BLaER1 (cell line): ENCODE data around the gene ADAM12.
"Not testable (repeated sequence)": the region's sequence is repeated elsewhere in the genome, so short reads cannot be mapped to it uniquely, and the experiment has no call there.

Experiments
- H3K27ac ChIP-seq: shearing (Covaris generic); formaldehyde crosslinking; 2 replicates; pipeline ENCODE4 v1.8.1; 2022
- H3K27me3 ChIP-seq: shearing (Covaris generic); formaldehyde crosslinking; 2 replicates; pipeline ENCODE4 v1.8.1; 2022
- H3K36me3 ChIP-seq: shearing (Covaris generic); formaldehyde crosslinking; 2 replicates; pipeline ENCODE4 v1.8.1; 2022
- H3K4me1 ChIP-seq: shearing (Covaris generic); formaldehyde crosslinking; 2 replicates; pipeline ENCODE4 v1.8.1; 2022
- H3K4me2 ChIP-seq: shearing (Covaris generic); formaldehyde crosslinking; 2 replicates; pipeline ENCODE4 v1.8.1; 2022
- H3K4me3 ChIP-seq: shearing (Covaris generic); formaldehyde crosslinking; 2 replicates; pipeline ENCODE4 v1.8.1; 2022
- H3K9ac ChIP-seq: shearing (Covaris generic); formaldehyde crosslinking; 2 replicates; pipeline ENCODE4 v1.8.1; 2022
- H3K9me3 ChIP-seq: shearing (Covaris generic); formaldehyde crosslinking; 2 replicates; pipeline ENCODE4 v1.8.1; 2022
- H4K20me1 ChIP-seq: shearing (Covaris generic); formaldehyde crosslinking; 2 replicates; pipeline ENCODE4 v1.8.1; 2022
- Cebpa-rat ChIP-seq: shearing (Covaris generic); IDR thresholded peaks from 2 replicates; pipeline ENCODE4 v1.8.1; 2022

The ADAM12 gene

DNA sequence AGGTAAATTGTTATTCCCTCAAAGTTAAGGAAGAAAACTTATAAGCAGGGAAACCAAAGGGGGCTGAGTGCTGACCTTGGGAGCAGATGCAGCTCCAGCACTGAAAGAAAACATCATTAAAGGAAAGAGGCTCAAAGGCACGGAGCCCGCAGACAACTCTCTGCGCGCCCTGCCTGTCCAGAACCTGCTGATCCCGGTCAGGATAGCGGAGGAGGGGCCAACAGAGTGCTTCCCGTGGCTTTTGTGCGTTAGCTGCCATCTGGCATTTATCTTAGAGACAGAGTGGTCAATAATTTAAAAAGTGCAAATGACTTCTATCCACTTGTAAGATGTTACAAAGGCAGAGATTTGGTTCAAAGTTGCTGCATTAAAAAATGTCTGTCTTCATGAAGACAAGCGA is 329.8 kb downstream of the ADAM12 start:
- no peaks in the 10 kb centered on the region for H3K27me3 ChIP-seq
- H3K36me3 ChIP-seq = no peaks in the 10 kb centered on the region
- no peak overlapping the region for H3K9ac ChIP-seq
- no peak overlapping the region for H3K4me2 ChIP-seq
- no peaks in the 10 kb centered on the region for H3K4me1 ChIP-seq
- H3K27ac ChIP-seq = no peak overlapping the region
- no peaks in the 10 kb centered on the region for H3K9me3 ChIP-seq
- no peak overlapping the region for H3K4me3 ChIP-seq
- no peaks in the 10 kb centered on the region for H4K20me1 ChIP-seq
- no peak for TF ChIP-seq Cebpa-rat

DNA sequence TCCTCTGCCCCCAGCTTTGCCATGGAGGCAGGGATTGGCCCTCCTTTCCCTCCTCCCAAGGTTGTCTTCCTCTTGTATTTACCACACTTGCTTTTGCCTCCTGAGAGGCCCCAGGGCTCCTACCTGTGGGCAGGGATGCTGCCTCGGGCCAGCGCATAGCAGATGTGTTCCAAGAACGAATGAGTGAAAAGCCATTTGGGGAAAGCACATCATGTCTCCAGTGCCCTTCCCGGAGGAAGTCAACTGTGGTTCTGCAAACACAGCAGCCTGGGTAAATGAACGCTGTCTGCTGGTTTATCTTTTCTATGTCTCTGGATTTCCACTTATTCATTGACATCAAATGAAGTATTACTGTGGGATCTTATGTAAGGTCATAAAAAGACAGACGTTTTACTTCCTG is 330.2 kb downstream of the ADAM12 start:
- no peaks in the 10 kb centered on the region for H3K27me3 ChIP-seq
- no peak overlapping the region for H3K27ac ChIP-seq

DNA sequence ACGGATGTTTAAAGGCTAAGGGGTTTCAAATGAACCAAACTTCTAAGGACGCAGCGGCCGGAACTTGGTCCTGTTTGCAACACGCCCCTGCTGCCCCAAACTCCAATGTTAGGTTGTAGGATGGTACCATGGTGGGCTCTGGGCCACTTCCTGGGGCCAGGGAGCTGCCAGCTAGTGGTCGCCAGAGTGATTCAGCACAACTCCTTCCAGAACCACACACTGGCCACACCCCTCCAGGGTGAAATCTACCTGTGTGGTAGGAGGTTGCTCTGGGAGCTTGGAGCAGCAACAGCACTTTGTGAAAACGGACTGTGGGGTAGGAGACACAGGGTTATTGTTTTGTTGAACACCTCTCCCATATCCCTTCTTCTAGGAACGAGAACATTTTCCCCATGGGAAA is 330.8 kb downstream of the ADAM12 start:
- H3K27ac ChIP-seq = no peak overlapping the region
- H3K4me2 ChIP-seq = no peak overlapping the region
- TF ChIP-seq Cebpa-rat = no peak

More for the DNA sequence above, 330.2 kb downstream of the ADAM12 start:
- H3K9me3 ChIP-seq = no peaks in the 10 kb centered on the region
- H4K20me1 ChIP-seq = no peaks in the 10 kb centered on the region
- no peak overlapping the region for H3K4me3 ChIP-seq
- no peaks in the 10 kb centered on the region for H3K4me1 ChIP-seq
- H3K4me2 ChIP-seq = no peak overlapping the region
- no peak for TF ChIP-seq Cebpa-rat
- H3K9ac ChIP-seq = no peak overlapping the region
- no peaks in the 10 kb centered on the region for H3K36me3 ChIP-seq

DNA sequence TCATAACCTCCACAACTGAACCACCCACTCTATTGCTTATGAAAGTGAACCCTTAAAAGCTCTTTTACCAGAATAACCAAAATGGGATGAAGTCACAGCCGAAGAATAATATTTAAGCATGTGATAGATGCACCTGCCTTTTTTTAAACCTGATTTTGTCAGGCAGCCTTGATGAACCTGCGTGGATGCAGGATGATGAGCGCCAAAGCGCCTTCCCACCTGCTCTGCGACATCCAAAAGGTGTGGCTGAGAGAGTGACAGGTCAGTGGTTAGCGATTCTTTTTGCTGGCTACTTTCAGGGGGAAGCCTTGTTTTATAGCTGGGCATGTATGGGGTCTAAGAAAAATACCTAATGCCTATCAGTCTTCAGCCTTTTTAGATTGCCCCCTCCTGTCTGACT is 334.1 kb downstream of the ADAM12 start:
- Histone ChIP-seq H3K4me1 (peaks cover 9% of the 10 kb centered on the region), H3K4me3 (no peak overlapping the region), H3K9me3 (no peaks in the 10 kb centered on the region), H3K4me2 (no peak overlapping the region), H4K20me1 (no peaks in the 10 kb centered on the region), H3K27me3 (no peaks in the 10 kb centered on the region), H3K9ac (no peak overlapping the region), H3K36me3 (no peaks in the 10 kb centered on the region), H3K27ac (no peak overlapping the region)
- TF ChIP-seq Cebpa-rat = no peak

More for the DNA sequence above, 330.8 kb downstream of the ADAM12 start:
- Histone ChIP-seq H3K9me3 (no peaks in the 10 kb centered on the region), H3K4me3 (no peak overlapping the region), H3K4me1 (no peaks in the 10 kb centered on the region), H4K20me1 (no peaks in the 10 kb centered on the region), H3K36me3 (no peaks in the 10 kb centered on the region), H3K27me3 (no peaks in the 10 kb centered on the region), H3K9ac (no peak overlapping the region)

DNA sequence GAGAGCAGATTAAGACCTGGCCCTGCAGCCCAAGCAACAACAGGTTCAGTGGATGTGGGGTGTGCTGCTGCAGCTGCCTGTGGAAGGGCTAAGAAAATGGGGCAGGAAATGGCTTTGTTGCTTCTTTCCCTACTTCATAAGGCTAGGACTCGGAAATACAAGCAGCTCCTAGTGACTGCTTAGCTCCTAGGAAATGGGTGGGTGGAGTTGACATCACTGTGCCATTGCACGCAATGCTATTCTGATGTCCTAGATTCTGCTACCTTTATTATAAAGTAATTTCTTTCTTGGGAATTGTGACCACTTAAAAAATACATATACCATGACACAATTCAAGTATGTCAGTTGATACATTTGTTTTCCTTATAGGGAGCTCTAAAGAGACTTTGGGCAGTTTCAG is 336.1 kb downstream of the ADAM12 start:
- Histone ChIP-seq H3K4me1 (peaks cover 9% of the 10 kb centered on the region), H3K4me3 (no peak overlapping the region), H3K36me3 (no peaks in the 10 kb centered on the region), H3K27me3 (no peaks in the 10 kb centered on the region), H4K20me1 (no peaks in the 10 kb centered on the region), H3K9ac (no peak overlapping the region), H3K9me3 (no peaks in the 10 kb centered on the region), H3K4me2 (no peak overlapping the region), H3K27ac (no peak overlapping the region)
- TF ChIP-seq Cebpa-rat = no peak

DNA sequence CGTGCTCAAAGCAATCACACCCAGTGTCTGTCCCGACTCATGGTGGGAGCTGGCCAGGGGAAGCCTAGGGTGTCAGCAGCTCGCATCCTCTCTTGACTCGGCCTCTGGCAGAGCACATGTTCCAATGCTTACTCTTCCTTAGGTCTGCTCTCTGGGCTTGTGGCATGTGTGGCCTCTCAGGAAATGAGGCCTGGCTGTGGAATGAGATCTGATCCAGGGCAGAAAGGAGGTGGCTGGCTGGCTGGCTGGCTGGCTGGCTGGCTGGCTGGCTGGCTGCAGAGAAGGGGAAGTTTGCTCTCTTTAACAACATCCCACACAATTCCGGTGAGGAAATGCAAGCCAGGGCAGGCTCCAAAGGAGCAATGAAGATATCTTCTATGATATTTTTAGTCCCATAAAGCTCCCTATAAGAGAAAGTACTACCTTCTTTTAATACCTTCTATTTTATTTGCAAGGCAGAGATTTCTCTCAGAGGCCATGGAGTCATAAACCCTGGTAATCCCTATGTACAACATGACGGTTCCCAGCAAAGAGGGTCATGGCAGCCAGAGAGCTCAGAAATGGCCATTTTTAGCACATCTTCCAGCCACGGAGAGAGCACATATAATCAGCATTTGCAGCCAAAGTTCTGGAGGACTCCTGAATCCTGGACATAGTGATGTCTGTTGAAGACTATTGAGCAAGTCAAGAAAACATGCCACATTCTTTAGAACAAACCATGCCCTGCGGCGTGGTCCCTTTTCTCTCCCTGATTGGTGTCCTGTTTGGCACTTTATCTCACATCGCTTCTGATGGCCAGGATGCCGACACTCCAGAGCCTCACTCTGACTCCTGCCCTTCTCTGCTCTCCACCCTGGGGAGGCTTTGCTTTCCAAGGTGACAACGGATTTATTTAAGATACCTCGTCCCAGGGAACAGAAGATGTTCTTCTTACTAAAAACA is 338.2 kb downstream of the ADAM12 start:
- no peaks in the 10 kb centered on the region for H3K36me3 ChIP-seq
- no peak overlapping the region for H3K27ac ChIP-seq
- H3K9ac ChIP-seq = no peak overlapping the region
- no peaks in the 10 kb centered on the region for H3K27me3 ChIP-seq
- H3K4me1 ChIP-seq = peaks cover 9% of the 10 kb centered on the region
- H3K9me3 ChIP-seq = no peaks in the 10 kb centered on the region
- TF ChIP-seq Cebpa-rat = no peak
- no peak overlapping the region for H3K4me3 ChIP-seq
- H3K4me2 ChIP-seq = peak overlapping the region; percentile 31
- H4K20me1 ChIP-seq = no peaks in the 10 kb centered on the region

DNA sequence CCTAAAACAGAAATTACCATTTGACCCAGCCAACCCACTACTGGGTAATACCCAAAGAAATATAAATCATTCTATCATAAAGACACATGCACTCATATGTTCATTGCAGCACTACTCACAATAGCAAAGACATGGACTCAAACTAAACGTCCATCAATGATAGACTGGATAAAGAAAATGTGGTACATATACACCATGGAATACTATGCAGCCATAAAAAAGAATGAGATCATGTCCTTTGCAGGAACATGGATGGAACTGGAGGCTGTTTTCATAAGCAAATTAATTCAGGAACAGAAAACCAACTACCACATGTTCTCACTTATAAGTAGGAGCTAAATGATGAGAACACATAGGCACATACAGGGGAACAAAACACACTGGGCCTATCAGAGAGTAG is 340.5 kb downstream of the ADAM12 start:
- H3K4me2 ChIP-seq, H3K27me3 ChIP-seq, H3K27ac ChIP-seq, H3K9ac ChIP-seq, H4K20me1 ChIP-seq, H3K36me3 ChIP-seq, H3K9me3 ChIP-seq, H3K4me3 ChIP-seq: not testable (repeated sequence)
- peaks cover 13% of the 10 kb centered on the region for H3K4me1 ChIP-seq

DNA sequence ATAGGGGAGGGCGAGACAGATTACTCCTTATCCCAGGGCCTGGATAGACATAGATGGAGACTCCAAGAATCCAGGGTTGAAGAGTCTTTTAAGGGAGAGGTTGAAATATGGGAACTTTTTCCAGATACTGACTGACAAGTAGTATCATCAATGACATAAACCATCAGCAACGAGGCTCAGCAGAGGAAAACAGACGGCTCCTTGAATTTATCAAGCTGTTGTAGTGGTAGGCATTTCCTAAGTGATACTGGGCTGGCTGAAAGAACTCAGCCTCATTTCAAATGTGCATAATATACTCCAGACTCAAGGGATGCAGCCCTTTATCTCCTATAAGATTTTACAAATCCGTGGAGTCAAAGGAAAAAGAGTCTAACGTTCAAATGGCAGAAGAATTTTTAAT is 341.4 kb downstream of the ADAM12 start:
- no peak overlapping the region for H3K4me2 ChIP-seq
- peaks cover 22% of the 10 kb centered on the region for H3K4me1 ChIP-seq
- no peak for TF ChIP-seq Cebpa-rat
- H3K27me3 ChIP-seq = no peaks in the 10 kb centered on the region
- no peak overlapping the region for H3K9ac ChIP-seq
- H4K20me1 ChIP-seq = no peaks in the 10 kb centered on the region
- no peaks in the 10 kb centered on the region for H3K9me3 ChIP-seq
- H3K36me3 ChIP-seq = no peaks in the 10 kb centered on the region
- no peak overlapping the region for H3K27ac ChIP-seq
- no peak overlapping the region for H3K4me3 ChIP-seq

DNA sequence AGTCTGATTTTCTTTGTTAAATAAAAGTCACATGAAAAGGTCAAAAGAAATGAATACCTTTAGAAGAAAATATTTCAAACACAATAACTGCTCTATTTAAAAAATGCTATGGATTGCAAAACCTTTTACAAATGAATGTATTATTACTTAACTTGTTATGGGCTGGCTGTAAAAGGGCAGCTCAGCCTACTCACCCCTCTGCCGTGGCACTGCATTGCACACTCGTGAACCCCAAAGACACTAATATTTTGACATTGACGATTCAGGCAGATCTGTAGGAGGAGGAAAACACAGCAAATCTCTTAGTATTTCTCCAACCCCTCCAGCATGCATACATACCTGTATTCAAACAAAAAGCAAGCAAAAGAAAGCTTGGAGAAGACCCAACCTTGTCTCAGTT is 342.4 kb downstream of the ADAM12 start:
- H3K36me3 ChIP-seq = no peaks in the 10 kb centered on the region
- H3K4me2 ChIP-seq = no peak overlapping the region
- H3K4me3 ChIP-seq = no peak overlapping the region
- TF ChIP-seq Cebpa-rat = no peak
- no peak overlapping the region for H3K27ac ChIP-seq
- no peak overlapping the region for H3K9ac ChIP-seq
- peaks cover 32% of the 10 kb centered on the region for H3K4me1 ChIP-seq
- no peaks in the 10 kb centered on the region for H3K9me3 ChIP-seq
- H4K20me1 ChIP-seq = no peaks in the 10 kb centered on the region
- no peaks in the 10 kb centered on the region for H3K27me3 ChIP-seq

DNA sequence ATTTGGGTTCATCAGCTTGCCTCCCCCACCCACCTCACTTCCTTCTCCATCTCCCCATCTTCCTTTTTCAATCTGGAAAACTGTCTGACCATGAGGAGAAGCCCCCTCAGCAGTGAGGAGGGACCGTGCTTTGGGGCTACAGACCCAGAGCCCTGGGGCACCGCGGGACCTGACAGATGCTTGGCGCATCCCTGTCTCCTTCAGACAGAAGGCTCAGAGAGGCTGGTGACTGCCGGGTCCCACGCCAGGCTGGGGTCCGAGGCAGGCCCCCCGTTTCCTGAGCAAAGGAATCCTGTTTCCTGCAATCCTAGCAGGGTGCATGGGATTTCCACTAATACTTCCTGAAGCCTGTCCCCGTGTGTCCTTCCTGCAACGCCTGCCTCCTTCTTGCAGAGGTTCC is 344.9 kb downstream of the ADAM12 start:
- no peak overlapping the region for H3K4me2 ChIP-seq
- H3K4me3 ChIP-seq = no peak overlapping the region
- no peak overlapping the region for H3K27ac ChIP-seq
- no peaks in the 10 kb centered on the region for H3K36me3 ChIP-seq
- no peaks in the 10 kb centered on the region for H3K9me3 ChIP-seq
- TF ChIP-seq Cebpa-rat = no peak
- H4K20me1 ChIP-seq = no peaks in the 10 kb centered on the region
- no peaks in the 10 kb centered on the region for H3K27me3 ChIP-seq
- H3K4me1 ChIP-seq = peaks cover 26% of the 10 kb centered on the region
- H3K9ac ChIP-seq = no peak overlapping the region
